ENCODE data around the gene NBPF26.
"Not testable (repeated sequence)": the region's sequence is repeated elsewhere in the genome, so short reads cannot be mapped to it uniquely, and the experiment has no call there.

NBPF26 gene

DNA sequence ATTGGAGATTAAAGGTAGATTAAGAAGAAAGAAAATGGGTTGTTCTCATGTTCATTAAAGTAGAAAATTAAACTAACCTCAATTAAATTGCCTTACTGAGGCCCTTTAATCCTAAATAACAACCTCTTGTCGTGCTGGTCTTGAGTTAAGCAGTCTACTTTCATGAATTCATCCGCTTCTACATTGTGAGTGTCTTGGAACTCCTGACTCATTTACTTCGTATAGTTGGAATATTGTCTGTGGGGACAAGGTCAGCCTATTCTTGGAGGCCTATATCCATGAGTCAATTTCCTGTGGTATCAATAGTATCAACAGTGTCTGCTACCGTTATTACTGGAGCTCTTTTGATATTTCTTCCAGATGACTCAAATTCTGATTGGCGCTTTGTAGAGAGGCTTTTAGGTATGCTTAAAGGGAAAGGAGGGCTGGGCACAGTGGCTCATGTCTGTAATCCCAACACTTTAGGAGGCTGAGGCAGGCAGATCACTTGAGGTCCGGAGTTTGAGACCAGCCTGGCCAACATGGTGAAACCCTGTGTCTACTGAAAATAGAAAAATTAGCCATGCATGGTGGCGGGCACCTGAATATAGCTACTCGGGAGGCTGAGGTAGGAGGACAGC, 136.0 kb downstream of the NBPF26 start:
- DNase-seq: not testable (repeated sequence)

DNA sequence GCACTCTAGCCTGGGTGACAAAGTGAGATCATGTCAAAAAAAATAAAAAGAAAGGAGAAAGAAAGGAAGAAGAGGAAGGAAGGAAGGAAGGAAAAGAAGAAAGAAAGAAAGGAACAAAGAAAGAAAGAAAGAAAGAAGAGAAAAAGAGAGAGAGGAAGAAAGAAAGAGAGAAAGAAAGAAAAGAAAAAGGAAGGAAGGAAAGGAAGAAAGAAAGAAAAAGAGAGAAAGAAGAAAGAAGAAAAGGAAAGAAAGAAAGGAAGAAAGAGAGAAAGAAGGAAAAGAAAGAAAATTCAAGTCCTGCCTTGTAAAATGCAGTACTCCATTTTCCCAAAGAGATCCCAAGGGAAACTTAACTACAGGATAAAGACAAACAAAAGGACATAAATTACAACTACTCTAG, 154.5 kb downstream of the NBPF26 start:
- not testable (repeated sequence) for DNase-seq

DNA sequence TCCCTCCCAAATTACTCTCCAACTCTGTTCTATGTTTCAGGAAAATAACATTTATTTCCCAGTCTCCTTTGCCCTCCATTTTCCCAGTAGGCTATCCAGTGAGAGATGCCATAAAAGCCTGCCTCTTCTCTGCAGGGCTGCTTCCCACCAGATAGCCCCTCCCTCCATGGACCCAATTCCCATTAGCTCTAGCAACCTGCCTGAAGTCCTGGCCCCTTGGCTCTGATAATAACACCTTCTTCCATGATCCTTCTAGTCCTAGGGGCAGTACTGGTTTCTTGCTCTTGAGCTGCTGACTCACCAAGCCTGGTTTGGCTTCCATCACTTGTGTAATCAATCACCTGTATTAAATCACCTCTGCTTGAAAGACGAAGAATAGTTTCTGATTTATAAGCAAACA, 156.3 kb downstream of the NBPF26 start:
- peak; percentile 1 for DNase-seq

DNA sequence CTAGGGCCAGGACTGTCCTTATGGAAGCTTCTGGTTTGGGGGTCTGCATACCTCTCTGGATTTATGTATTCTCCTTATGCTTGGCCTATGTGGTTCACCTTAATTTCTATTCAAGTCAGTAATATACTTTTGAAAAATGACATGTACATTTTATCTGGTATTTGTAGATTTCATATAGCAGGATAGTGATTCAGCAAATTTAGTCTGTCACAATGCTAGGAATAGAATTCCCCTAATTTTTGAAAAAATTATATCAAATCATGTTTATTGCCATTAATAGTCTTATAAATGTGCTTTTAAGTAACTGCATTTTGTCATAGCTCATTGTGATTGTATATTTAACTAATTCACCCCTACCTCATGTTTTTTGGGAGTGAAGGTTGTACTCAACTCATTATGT, 158.2 kb downstream of the NBPF26 start:
- not testable (repeated sequence) for DNase-seq
